HL-60 (cell line): ENCODE results near the gene FAM200B.
A peak's percentile ranks its signal among the peaks of the same experiment; 100 is the strongest.

Experiments
- DNase-seq, 2 experiments: peaks; one replicate each; pipeline ENCODE4 v3.0.0-alpha.2; 2010 to 2020; ENCODE audit warnings: low read depth in 1 of 2, low spot score in 1 of 2
- H3K27ac ChIP-seq: fragments of 250-450 bp; sonication (Bioruptor Pico); replicated peaks from 2 replicates; pipeline ENCODE4 v1.5.1; 2020; ENCODE audit warnings: mild to moderate bottlenecking, moderate library complexity
- H3K27me3 ChIP-seq: fragments of 250-450 bp; sonication (Bioruptor Pico); 2 replicates; pipeline ENCODE4 v1.5.1; 2021; ENCODE audit warnings: mild to moderate bottlenecking, moderate library complexity; ENCODE audit not compliant: insufficient read depth, poor library complexity, severe bottlenecking
- H3K4me3 ChIP-seq: replicated peaks from 2 replicates; pipeline ENCODE4 v1.5.1; 2011; ENCODE audit warnings: mild to moderate bottlenecking, control low read depth, low read length; ENCODE audit not compliant: insufficient read depth
- CTCF ChIP-seq: IDR thresholded peaks from one replicate; pipeline ENCODE4 v1.5.1; 2011; ENCODE audit warnings: low read length, control low read depth, inconsistent platforms; ENCODE audit not compliant: insufficient read depth
- GABPA ChIP-seq: IDR thresholded peaks from 2 replicates; pipeline ENCODE4 v1.6.1; 2012; ENCODE audit warnings: low read depth
- POLR2AphosphoS5 ChIP-seq: IDR thresholded peaks from 2 replicates; pipeline ENCODE4 v1.6.1; 2012; ENCODE audit warnings: low read depth
- REST ChIP-seq: IDR thresholded peaks from 2 replicates; pipeline ENCODE4 v1.6.1; 2012; ENCODE audit warnings: low read depth; ENCODE audit not compliant: insufficient replicate concordance
- SPI1 ChIP-seq: IDR thresholded peaks from 2 replicates; pipeline ENCODE4 v1.6.1; 2012; ENCODE audit warnings: low read depth, mild to moderate bottlenecking, borderline replicate concordance

Gene FAM200B

GRCh38 chr4:15688051-15688450 lies 6.4 kb downstream of the FAM200B start:
- Histone ChIP-seq H3K4me3 (no peak overlapping the region), H3K27ac (no peak overlapping the region), H3K27me3 (no peaks in the 10 kb centered on the region)
- TF ChIP-seq GABPA (no peak), CTCF (no peak), POLR2AphosphoS5 (no peak), SPI1 (no peak), REST (no peak)
- no peak for DNase-seq

- no peak for TF ChIP-seq REST
- no peak for TF ChIP-seq SPI1
- no peak; the same call in 1 of the 2 replicates for TF ChIP-seq POLR2AphosphoS5
- TF ChIP-seq GABPA, result no peak
- no peak for TF ChIP-seq CTCF
- peak; percentile 47 to 82 for DNase-seq
- Histone ChIP-seq H3K27me3 (no peaks in the 10 kb centered on the region), H3K27ac (peak overlapping the region; percentile 93), H3K4me3 (no peak overlapping the region)
Measured at GRCh38 chr4:15689540-15689939, 7.9 kb downstream of the FAM200B start.

- H3K4me3 ChIP-seq, result no peak overlapping the region
- peak; percentile 70 to 80 for DNase-seq
- H3K27me3 ChIP-seq, result no peaks in the 10 kb centered on the region
- TF ChIP-seq POLR2AphosphoS5 (no peak; the same call in 1 of the 2 replicates), SPI1 (no peak), CTCF (no peak), GABPA (no peak), REST (no peak)
- H3K27ac ChIP-seq, result peak overlapping the region; percentile 93
Measured at GRCh38 chr4:15690020-15690809, 8.6 kb downstream of the FAM200B start.
